Smooth muscle cell (in vitro differentiated cells): ENCODE results near the gene PALLD. TPM values are rescaled to one million over a fixed set of nuclear protein-coding genes. Genes with fewer than 3 reads are reported as not detected.

ENCODE experiments used
- DNase-seq: peaks from one replicate; lab custom pipeline; 2025; ENCODE audit not compliant: unreplicated experiment; lab: John Stamatoyannopoulos, UW
- H2AFZ ChIP-seq: fragments of 200-600 bp; sonication (generic); 2 replicates; pipeline ENCODE4 v1.6.0; 2016; ENCODE audit warnings: antibody characterized with exemption, low read depth, mild to moderate bottlenecking
- H3F3A ChIP-seq: fragments of 200-600 bp; sonication (generic); 2 replicates; pipeline ENCODE4 v1.6.0; 2017; ENCODE audit warnings: antibody characterized with exemption, low read depth
- H3K27ac ChIP-seq: fragments of 200-600 bp; sonication (generic); 2 replicates; pipeline ENCODE4 v1.5.1; 2016; ENCODE audit warnings: low read depth, mild to moderate bottlenecking
- H3K27me3 ChIP-seq: fragments of 200-600 bp; sonication (generic); 2 replicates; pipeline ENCODE4 v1.6.1; 2016; ENCODE audit warnings: low read depth, mild to moderate bottlenecking
- H3K36me3 ChIP-seq: fragments of 200-600 bp; sonication (generic); 2 replicates; pipeline ENCODE4 v1.5.1; 2016; ENCODE audit warnings: low read depth
- H3K4me1 ChIP-seq: fragments of 200-600 bp; sonication (generic); 2 replicates; pipeline ENCODE4 v1.5.1; 2016; ENCODE audit warnings: low read depth
- H3K4me2 ChIP-seq: fragments of 200-600 bp; sonication (generic); 2 replicates; pipeline ENCODE4 v1.6.0; 2016; ENCODE audit warnings: mild to moderate bottlenecking
- H3K4me3 ChIP-seq: fragments of 200-600 bp; sonication (generic); 2 replicates; pipeline ENCODE4 v1.5.1; 2016; ENCODE audit warnings: mild to moderate bottlenecking
- H3K79me2 ChIP-seq: fragments of 200-600 bp; sonication (generic); 2 replicates; pipeline ENCODE4 v1.6.0; 2016; ENCODE audit warnings: low read depth, mild to moderate bottlenecking
- H3K9ac ChIP-seq: fragments of 200-600 bp; sonication (generic); 2 replicates; pipeline ENCODE4 v1.6.0; 2016; ENCODE audit warnings: low read depth
- H3K9me3 ChIP-seq: fragments of 200-600 bp; sonication (generic); replicated peaks from 2 replicates; pipeline ENCODE4 v1.5.1; 2016; ENCODE audit warnings: low read depth
- H4K20me1 ChIP-seq: fragments of 200-600 bp; sonication (generic); 2 replicates; pipeline ENCODE4 v1.6.0; 2016; ENCODE audit warnings: low read depth
- WGBS: methylation state at CpG from one replicate; pipeline ENCODE4 v1.1.7; 2016; ENCODE audit warnings: low lambda C conversion rate; 5-methylcytosine and 5-hydroxymethylcytosine counted together
- polyA plus RNA-seq: library from polyadenylated mRNA; unstranded; fragments of >200 nt; fragmentation: Nextera tagmentation; extraction: Ambion mirVana; gene quantifications from 2 replicates; pipeline ENCODE4 v1.2.1, GENCODE V29; 2016
- total RNA-seq: library from RNA; depleted of rRNA; stranded (reverse); fragments of >200 nt; gene quantifications from 2 replicates; pipeline ENCODE4 v1.2.3, GENCODE V29; 2014
- TF ChIP-seq, protein P1 (sequence below): fragments of 200-600 bp; sonication (generic); IDR thresholded peaks from 2 replicates; pipeline ENCODE4 v1.5.1; 2017; ENCODE audit warnings: borderline replicate concordance, mild to moderate bottlenecking, antibody characterized with exemption; ENCODE audit not compliant: insufficient read depth, poor library complexity, severe bottlenecking

Gene PALLD
- total and polyA plus RNA-seq, 2 experiments from 2014 or later = 354 to 415 TPM

DNA sequence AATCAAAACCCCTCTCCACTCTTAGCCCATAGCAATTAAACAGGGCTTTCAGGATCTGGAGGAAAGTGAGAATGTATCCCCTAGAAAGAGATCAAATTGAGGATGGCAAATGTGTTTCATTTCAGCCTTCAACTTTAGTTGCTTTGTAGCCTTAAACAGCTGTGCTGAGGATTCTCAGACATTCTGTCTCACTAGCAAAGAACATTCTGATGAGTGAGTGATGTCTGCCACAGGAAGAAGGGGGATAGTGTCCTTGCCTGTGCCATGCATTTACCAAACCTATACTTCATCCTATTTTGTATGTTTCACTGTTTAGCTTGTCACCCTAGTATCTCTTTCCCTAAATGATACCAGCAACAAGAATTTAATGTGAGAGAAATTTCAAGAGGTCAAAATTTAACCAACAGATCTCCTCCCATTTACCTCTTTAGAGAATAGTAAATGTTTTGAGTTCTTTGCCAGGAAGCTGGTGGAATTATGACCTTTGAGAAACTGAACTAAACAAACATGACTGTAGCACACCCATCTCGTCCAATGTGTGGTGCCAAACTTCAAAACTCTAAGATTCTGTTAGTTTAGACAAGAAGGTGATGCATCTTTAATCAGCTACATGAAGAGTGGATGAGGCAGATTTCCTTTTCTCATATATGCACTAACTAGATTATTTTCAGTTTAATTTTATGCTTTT lies 165.6 kb downstream of the PALLD start:
- peaks cover 61% of the 10 kb centered on the region for H3K4me1 ChIP-seq
- H3K4me2 ChIP-seq = peak overlapping the region; percentile 69
- H3K36me3 ChIP-seq = no peaks in the 10 kb centered on the region
- H3K79me2 ChIP-seq = peaks cover 94% of the 10 kb centered on the region
- H3K9ac ChIP-seq = peak overlapping the region; percentile 3
- H3K27ac ChIP-seq = peak overlapping the region; percentile 99
- H2AFZ ChIP-seq = no peak overlapping the region
- 54% methylated on average over 1 of the region's 1 CpG for WGBS
- no peaks in the 10 kb centered on the region for H3K9me3 ChIP-seq
- no peaks in the 10 kb centered on the region for H4K20me1 ChIP-seq
- H3F3A ChIP-seq = peaks cover 54% of the 10 kb centered on the region
- H3K27me3 ChIP-seq = no peaks in the 10 kb centered on the region
- TF ChIP-seq, protein P1, sequence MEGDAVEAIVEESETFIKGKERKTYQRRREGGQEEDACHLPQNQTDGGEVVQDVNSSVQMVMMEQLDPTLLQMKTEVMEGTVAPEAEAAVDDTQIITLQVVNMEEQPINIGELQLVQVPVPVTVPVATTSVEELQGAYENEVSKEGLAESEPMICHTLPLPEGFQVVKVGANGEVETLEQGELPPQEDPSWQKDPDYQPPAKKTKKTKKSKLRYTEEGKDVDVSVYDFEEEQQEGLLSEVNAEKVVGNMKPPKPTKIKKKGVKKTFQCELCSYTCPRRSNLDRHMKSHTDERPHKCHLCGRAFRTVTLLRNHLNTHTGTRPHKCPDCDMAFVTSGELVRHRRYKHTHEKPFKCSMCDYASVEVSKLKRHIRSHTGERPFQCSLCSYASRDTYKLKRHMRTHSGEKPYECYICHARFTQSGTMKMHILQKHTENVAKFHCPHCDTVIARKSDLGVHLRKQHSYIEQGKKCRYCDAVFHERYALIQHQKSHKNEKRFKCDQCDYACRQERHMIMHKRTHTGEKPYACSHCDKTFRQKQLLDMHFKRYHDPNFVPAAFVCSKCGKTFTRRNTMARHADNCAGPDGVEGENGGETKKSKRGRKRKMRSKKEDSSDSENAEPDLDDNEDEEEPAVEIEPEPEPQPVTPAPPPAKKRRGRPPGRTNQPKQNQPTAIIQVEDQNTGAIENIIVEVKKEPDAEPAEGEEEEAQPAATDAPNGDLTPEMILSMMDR = no peak
- no peak for DNase-seq
- H3K4me3 ChIP-seq = no peak overlapping the region

DNA sequence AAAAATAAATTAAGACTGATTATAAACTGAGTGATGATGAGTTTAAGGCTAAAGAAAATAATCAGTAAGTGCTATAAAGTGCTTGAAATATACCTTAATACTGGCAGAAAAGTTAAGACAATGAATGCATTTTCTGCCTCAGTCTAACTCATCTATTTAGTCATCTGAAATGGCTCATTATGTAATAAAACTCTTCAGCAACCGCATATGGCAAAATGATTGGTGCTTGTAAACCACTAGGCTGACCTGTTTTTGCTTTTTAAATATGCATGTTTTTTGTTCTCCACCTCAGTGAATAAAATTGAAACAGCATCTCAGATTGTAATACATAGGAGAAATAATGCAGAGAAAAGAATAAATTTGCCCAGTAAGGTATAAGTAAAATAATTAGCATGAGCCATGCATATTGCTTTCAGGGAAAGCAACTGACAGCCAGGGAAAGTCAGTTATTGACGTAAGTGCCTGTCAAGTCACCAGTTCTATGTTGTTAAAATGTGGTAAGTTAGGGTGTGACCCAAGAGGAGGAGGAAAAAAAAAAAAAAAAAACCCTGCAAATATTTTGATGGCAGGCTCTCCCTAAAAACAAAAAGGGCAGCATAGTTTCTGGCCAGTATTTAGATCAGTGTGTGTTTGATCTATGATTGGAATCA lies 167.5 kb downstream of the PALLD start:
- no peaks in the 10 kb centered on the region for H3K27me3 ChIP-seq
- peak overlapping the region; percentile 99 for H3K27ac ChIP-seq
- DNase-seq = no peak
- no peak overlapping the region for H2AFZ ChIP-seq
- H3K4me3 ChIP-seq = no peak overlapping the region
- H3F3A ChIP-seq = peaks cover 69% of the 10 kb centered on the region
- H3K36me3 ChIP-seq = peaks cover 2% of the 10 kb centered on the region
- TF ChIP-seq, protein P1 = no peak
- peaks cover 94% of the 10 kb centered on the region for H3K79me2 ChIP-seq
- no peaks in the 10 kb centered on the region for H3K9me3 ChIP-seq
- peaks cover 62% of the 10 kb centered on the region for H3K4me1 ChIP-seq
- H3K4me2 ChIP-seq = peak overlapping the region; percentile 31
- H4K20me1 ChIP-seq = no peaks in the 10 kb centered on the region
- H3K9ac ChIP-seq = peak overlapping the region; percentile 12
- WGBS = 36% methylated on average over 2 of the region's 2 CpGs

DNA sequence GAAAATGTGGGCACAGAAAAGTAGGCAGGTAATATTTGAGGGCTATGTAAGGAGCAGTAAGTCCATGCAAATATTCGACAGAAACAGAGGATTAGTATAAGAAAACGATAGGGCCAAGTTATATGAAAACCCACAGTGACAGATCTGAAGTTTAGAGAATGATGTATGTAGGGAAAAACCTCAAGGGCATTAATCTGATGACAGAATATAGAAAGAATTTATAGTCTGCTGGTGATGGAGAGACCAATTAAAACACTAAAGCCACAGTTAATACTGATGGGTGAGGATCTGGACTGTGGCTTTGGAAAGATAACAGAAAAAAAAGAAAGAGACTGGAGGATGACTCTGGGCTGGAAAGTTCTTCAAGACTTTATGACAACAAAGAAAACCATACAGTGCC lies 169.7 kb downstream of the PALLD start:
- Histone ChIP-seq H2AFZ (no peak overlapping the region), H3F3A (peaks cover 63% of the 10 kb centered on the region), H3K9ac (peak overlapping the region; percentile 92), H3K79me2 (peaks cover 91% of the 10 kb centered on the region), H3K4me3 (no peak overlapping the region), H3K27ac (peak overlapping the region; percentile 99), H3K36me3 (peaks cover 5% of the 10 kb centered on the region), H3K4me1 (peaks cover 57% of the 10 kb centered on the region), H3K27me3 (no peaks in the 10 kb centered on the region), H3K9me3 (no peaks in the 10 kb centered on the region), H4K20me1 (no peaks in the 10 kb centered on the region), H3K4me2 (peak overlapping the region; percentile 83)
- no peak for DNase-seq
- TF ChIP-seq, protein P1 = no peak
- 2% methylated on average over 2 of the region's 2 CpGs for WGBS
